AG04450 (cell line): ENCODE results near the gene BPHL. TPM values are rescaled to one million over a fixed set of nuclear protein-coding genes. Genes with fewer than 3 reads are reported as not detected.

ENCODE experiments used
- CTCF ChIA-PET: fragments of 300-600, 350-600 bp; formaldehyde crosslinking; extraction: SDS; loops from one replicate; lab custom pipeline; 2022; ENCODE audit warnings: antibody characterized with exemption, inconsistent platforms; lab: Charles Lee
- POLR2A ChIA-PET: fragments of 350-600 bp; formaldehyde crosslinking; extraction: SDS; loops from one replicate; lab custom pipeline; 2021; ENCODE audit warnings: antibody characterized with exemption, inconsistent platforms; lab: Yijun Ruan, JAX
- DNase-seq: peaks from one replicate; pipeline ENCODE4 v3.0.0-alpha.2; 2011; ENCODE audit warnings: low read depth, low spot score
- H3K27ac ChIP-seq: one replicate; pipeline ENCODE4 v1.5.1; 2012; ENCODE audit warnings: low read depth, low read length, control low read depth
- H3K27me3 ChIP-seq: one replicate; pipeline ENCODE4 v1.6.0; 2012; ENCODE audit warnings: low read length; ENCODE audit not compliant: control insufficient read depth, insufficient read depth
- H3K4me3 ChIP-seq: 2 replicates; pipeline ENCODE4 v1.5.1; 2011; ENCODE audit warnings: mild to moderate bottlenecking, low read depth, low read length, control low read depth
- H3K9me3 ChIP-seq: 2 replicates; pipeline ENCODE4 v1.5.1; 2012; ENCODE audit warnings: low read length; ENCODE audit not compliant: control insufficient read depth, insufficient read depth
- polyA plus RNA-seq: library from polyadenylated mRNA; depleted of rRNA; stranded (reverse); fragments of >200 nt; gene quantifications from 2 replicates; pipeline ENCODE4 v1.2.3, GENCODE V29; 2011
- TF ChIP-seq, protein P1 (sequence below): IDR thresholded peaks from 2 replicates; pipeline ENCODE4 v1.5.1; 2011; ENCODE audit warnings: low read depth, low read length, control low read depth, inconsistent platforms

BPHL gene
- polyA plus RNA-seq, 1 experiment: 24.4 TPM

GRCh38 chr6:3125815-3126214 lies 7.3 kb downstream of the BPHL start:
- Histone ChIP-seq H3K9me3 (no peaks in the 10 kb centered on the region), H3K27ac (no peak overlapping the region), H3K4me3 (no peak overlapping the region), H3K27me3 (no peaks in the 10 kb centered on the region)
- no peak for DNase-seq
- ChIA-PET CTCF (interaction anchor here (0.6 to 7.0 kb wide), 44 partner anchors 8 to 1621 kb away, joined by 3 to 119 read pairs (median 4); partner anchors contain the start of gene TUBB2A), POLR2A (interaction anchor here (0.7 kb wide), 1 partner anchor 25 kb away, joined by 3 read pairs; no protein-coding TSS in a partner anchor)
- TF ChIP-seq, protein P1, sequence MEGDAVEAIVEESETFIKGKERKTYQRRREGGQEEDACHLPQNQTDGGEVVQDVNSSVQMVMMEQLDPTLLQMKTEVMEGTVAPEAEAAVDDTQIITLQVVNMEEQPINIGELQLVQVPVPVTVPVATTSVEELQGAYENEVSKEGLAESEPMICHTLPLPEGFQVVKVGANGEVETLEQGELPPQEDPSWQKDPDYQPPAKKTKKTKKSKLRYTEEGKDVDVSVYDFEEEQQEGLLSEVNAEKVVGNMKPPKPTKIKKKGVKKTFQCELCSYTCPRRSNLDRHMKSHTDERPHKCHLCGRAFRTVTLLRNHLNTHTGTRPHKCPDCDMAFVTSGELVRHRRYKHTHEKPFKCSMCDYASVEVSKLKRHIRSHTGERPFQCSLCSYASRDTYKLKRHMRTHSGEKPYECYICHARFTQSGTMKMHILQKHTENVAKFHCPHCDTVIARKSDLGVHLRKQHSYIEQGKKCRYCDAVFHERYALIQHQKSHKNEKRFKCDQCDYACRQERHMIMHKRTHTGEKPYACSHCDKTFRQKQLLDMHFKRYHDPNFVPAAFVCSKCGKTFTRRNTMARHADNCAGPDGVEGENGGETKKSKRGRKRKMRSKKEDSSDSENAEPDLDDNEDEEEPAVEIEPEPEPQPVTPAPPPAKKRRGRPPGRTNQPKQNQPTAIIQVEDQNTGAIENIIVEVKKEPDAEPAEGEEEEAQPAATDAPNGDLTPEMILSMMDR: no peak

DNA sequence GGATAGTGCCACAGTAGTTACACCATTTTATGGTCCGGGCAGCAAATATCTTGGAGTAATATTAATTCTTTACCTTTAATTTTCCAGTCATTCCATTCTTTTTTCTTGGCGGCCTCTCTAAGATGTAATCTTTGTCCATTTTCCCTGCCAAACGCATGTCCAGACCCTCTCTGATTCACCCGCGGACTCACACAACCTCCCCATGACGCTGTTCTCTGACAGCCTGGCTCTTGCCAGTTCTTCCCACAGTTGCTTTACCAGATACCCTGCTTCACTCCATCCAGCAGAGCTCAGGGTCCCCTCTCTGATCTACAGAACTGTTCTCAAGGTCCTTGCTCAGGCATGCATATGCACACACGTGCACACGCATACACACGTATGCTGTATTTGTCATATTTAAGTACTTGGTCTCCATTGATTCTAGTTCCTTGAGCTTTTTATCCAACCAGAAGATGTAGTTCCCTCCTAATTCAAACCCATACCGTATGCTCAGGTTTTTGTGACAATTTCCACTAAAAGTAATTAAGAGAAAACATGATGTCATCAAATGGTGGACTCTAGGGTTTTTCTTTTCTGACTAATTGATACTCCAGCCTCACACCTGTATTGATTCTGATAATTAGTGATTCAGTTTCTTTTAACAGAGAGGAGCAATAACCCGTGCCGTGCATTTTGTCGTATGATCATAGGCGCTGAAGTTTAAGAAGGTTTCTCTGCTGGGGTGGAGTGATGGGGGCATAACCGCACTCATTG lies 10.0 kb downstream of the BPHL start:
- TF ChIP-seq, protein P1: no peak
- CTCF ChIA-PET: interaction anchor here (0.7 to 7.0 kb wide), 2 partner anchors 35 to 121 kb away, joined by 6 to 119 read pairs; no protein-coding TSS in a partner anchor
- no peak for DNase-seq
- Histone ChIP-seq H3K27me3 (no peaks in the 10 kb centered on the region), H3K27ac (no peak overlapping the region), H3K9me3 (no peaks in the 10 kb centered on the region; the same call in 1 of the 2 replicates), H3K4me3 (no peak overlapping the region)
- POLR2A ChIA-PET: no interaction called here

GRCh38 chr6:3131695-3132094 lies 13.2 kb downstream of the BPHL start:
- CTCF ChIA-PET: interaction anchor here (7.0 kb wide), 1 partner anchor 118 kb away, joined by 119 read pairs; no protein-coding TSS in a partner anchor
- TF ChIP-seq, protein P1: no peak
- Histone ChIP-seq H3K27ac (no peak overlapping the region), H3K4me3 (no peak overlapping the region), H3K9me3 (no peaks in the 10 kb centered on the region; the same call in 1 of the 2 replicates), H3K27me3 (no peaks in the 10 kb centered on the region)
- POLR2A ChIA-PET: no interaction called here
- DNase-seq: no peak

DNA sequence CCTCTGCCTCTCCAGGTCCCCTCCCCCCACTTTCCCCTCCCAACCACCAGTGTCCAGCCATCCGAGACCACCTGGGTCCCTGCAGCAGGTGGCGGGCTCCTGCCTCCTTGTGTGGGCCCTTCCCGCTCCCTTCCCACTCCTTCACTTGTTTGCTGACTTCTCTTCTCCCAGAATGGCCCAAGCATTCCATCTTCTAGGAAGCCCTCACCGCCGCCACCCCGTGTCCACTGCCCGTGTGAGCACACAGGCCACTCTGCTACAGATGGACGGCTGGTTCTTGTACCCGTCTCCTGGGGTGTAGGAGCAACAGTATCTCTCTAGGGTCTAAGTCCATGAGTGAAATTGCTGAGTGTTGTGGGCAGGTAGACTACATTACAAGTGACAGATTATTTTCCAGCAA lies 15.0 kb downstream of the BPHL start:
- Histone ChIP-seq H3K27ac (no peak overlapping the region), H3K9me3 (no peaks in the 10 kb centered on the region; the same call in 1 of the 2 replicates), H3K4me3 (no peak overlapping the region), H3K27me3 (no peaks in the 10 kb centered on the region)
- CTCF ChIA-PET: interaction anchor here (0.5 to 0.9 kb wide), 2 partner anchors 118 to 146 kb away, joined by 3 read pairs; no protein-coding TSS in a partner anchor
- POLR2A ChIA-PET: interaction anchor here (0.6 kb wide), 1 partner anchor 696 kb away, joined by 5 read pairs; no protein-coding TSS in a partner anchor
- TF ChIP-seq, protein P1: no peak
- no peak for DNase-seq
